HG03460 (cell line): ENCODE results near the gene PLXNA4.

Experiments
- ATAC-seq: cut with Tn5 transposase; IDR thresholded peaks from one replicate; pipeline ENCODE4 v1.9.1; 2021; ENCODE audit not compliant: unreplicated experiment

The PLXNA4 gene

GRCh38 chr7:132476541-132476940 lies 99.7 kb downstream of the PLXNA4 start:
- no peak for ATAC-seq

GRCh38 chr7:132475669-132476116 lies 100.6 kb downstream of the PLXNA4 start:
- no peak for ATAC-seq

GRCh38 chr7:132475037-132475668 lies 101.1 kb downstream of the PLXNA4 start:
- no peak for ATAC-seq

- no peak for ATAC-seq
These were observed 103.7 kb downstream of the PLXNA4 start for GRCh38 chr7:132472463-132473120.

GRCh38 chr7:132471515-132471914 lies 104.8 kb downstream of the PLXNA4 start:
- ATAC-seq = no peak

- no peak for ATAC-seq
These were observed 106.6 kb downstream of the PLXNA4 start for GRCh38 chr7:132469681-132470080.

GRCh38 chr7:132469264-132469663 lies 107.0 kb downstream of the PLXNA4 start:
- no peak for ATAC-seq

- no peak for ATAC-seq
These were observed 109.9 kb downstream of the PLXNA4 start for GRCh38 chr7:132466367-132466766.

- no peak for ATAC-seq
These were observed 110.8 kb downstream of the PLXNA4 start for GRCh38 chr7:132465516-132465915.

- no peak for ATAC-seq
These were observed 111.5 kb downstream of the PLXNA4 start for GRCh38 chr7:132464740-132465139.

- no peak for ATAC-seq
These were observed 112.3 kb downstream of the PLXNA4 start for GRCh38 chr7:132463922-132464321.

- ATAC-seq = no peak
These were observed 113.8 kb downstream of the PLXNA4 start for GRCh38 chr7:132462478-132462877.

- ATAC-seq = no peak
These were observed 115.2 kb downstream of the PLXNA4 start for GRCh38 chr7:132461032-132461592.

GRCh38 chr7:132458729-132459128 lies 117.5 kb downstream of the PLXNA4 start:
- no peak for ATAC-seq

- no peak for ATAC-seq
These were observed 118.6 kb downstream of the PLXNA4 start for GRCh38 chr7:132457658-132458057.

GRCh38 chr7:132456418-132456817 lies 119.9 kb downstream of the PLXNA4 start:
- ATAC-seq = no peak

GRCh38 chr7:132455378-132455777 lies 120.9 kb downstream of the PLXNA4 start:
- ATAC-seq = no peak

- ATAC-seq = no peak
These were observed 122.4 kb downstream of the PLXNA4 start for GRCh38 chr7:132453826-132454225.

GRCh38 chr7:132451161-132451560 lies 125.1 kb downstream of the PLXNA4 start:
- ATAC-seq = no peak

- ATAC-seq = no peak
These were observed 125.6 kb downstream of the PLXNA4 start for GRCh38 chr7:132450696-132451095.

- ATAC-seq = no peak
These were observed 126.1 kb downstream of the PLXNA4 start for GRCh38 chr7:132450188-132450587.

GRCh38 chr7:132446666-132447278 lies 129.5 kb downstream of the PLXNA4 start:
- no peak for ATAC-seq
